Neuron (in vitro differentiated cells): ENCODE results near the gene TMEM217.
A peak's percentile ranks its signal among the peaks of the same experiment; 100 is the strongest.

Experiments used
- H2AFZ ChIP-seq: one replicate; pipeline ENCODE4 v1.6.1; 2013; ENCODE audit warnings: low read depth, mild to moderate bottlenecking, inconsistent platforms, low read length, moderate library complexity
- H3K27me3 ChIP-seq: one replicate; pipeline ENCODE4 v1.6.1; 2013; ENCODE audit warnings: low read length; ENCODE audit not compliant: insufficient read depth
- H3K36me3 ChIP-seq: one replicate; pipeline ENCODE4 v1.6.1; 2013; ENCODE audit warnings: low read length; ENCODE audit not compliant: insufficient read depth
- H3K4me1 ChIP-seq: one replicate; pipeline ENCODE4 v1.6.1; 2013; ENCODE audit warnings: low read length; ENCODE audit not compliant: insufficient read depth
- H3K4me3 ChIP-seq: 2 replicates; pipeline ENCODE4 v1.5.1; 2013; ENCODE audit warnings: mild to moderate bottlenecking, low read length, moderate library complexity
- H3K9me3 ChIP-seq: one replicate; pipeline ENCODE4 v1.6.1; 2013; ENCODE audit warnings: low read length

TMEM217 gene

DNA sequence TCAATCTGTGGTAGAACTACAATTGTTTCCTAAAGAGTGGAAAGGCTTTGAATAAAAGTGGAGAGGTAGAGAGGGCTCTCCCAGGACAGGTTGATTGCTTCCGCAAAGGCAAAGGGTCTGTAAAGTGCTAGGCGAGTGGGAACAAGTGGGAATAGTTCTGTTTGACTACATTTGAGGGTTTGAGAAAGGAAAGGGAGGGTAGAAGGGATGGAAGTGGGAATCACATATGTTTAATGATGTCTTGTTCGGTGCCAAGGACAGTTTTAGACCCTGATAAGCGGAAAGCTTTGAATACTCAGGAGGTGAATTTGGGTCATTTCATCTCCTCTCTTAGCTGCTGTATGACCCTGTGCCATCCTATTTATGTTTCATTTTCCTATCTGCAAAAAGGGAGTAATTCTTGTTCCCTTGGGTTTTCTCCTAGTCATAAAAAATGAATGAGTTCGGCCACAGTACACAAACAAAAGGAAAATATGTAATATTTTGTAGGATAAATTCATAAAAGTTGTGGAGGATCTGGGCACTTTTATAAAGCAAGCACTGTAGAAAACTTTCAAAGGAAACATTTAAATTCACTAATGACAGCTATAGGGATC lies 89.7 kb downstream of the TMEM217 start:
- Histone ChIP-seq H3K36me3 (peaks cover 10% of the 10 kb centered on the region), H3K4me3 (peak overlapping the region; percentile 74), H2AFZ (no peak overlapping the region), H3K4me1 (peaks cover 35% of the 10 kb centered on the region), H3K27me3 (no peaks in the 10 kb centered on the region), H3K9me3 (no peaks in the 10 kb centered on the region)

DNA sequence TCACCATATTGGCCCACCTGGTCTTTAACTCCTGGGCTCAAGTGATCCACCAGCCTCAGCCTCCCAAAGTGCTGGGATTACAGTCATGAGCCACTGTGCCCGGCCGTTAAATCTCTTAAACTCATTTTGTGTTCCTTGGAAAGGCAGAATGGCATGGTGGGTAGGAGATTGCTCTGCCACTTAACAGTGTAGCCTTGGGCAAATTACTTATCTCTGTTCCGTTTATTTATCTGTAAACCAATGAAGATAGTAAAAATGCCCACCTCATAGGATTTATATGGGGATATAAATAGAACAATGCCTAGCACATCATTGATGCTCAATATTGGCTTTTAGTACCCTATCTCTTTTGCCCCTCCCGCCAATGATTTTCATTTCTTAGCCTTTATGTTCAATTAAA lies 95.2 kb downstream of the TMEM217 start:
- peaks cover 11% of the 10 kb centered on the region for H3K4me1 ChIP-seq
- H3K9me3 ChIP-seq, result no peaks in the 10 kb centered on the region
- no peak overlapping the region for H2AFZ ChIP-seq
- H3K27me3 ChIP-seq, result no peaks in the 10 kb centered on the region
- no peak overlapping the region for H3K4me3 ChIP-seq
- H3K36me3 ChIP-seq, result no peaks in the 10 kb centered on the region
